ENCODE results near the gene FLT1. TPM values are rescaled to one million over a fixed set of nuclear protein-coding genes. Genes with fewer than 3 reads are reported as not detected.

FLT1 gene
- total RNA-seq, 2 experiments from 2014 or later = 1.6 to 2.5 TPM

GRCh38 chr13:28438598-28439334 is 56.2 kb downstream of the FLT1 start:
- Histone ChIP-seq H3K9me2 (ENCODE audit: insufficient read depth, low read length) (no peaks in the 10 kb centered on the region), H4K20me1 (ENCODE audit: insufficient read depth, low read length) (no peaks in the 10 kb centered on the region), H3K79me2 (ENCODE audit: insufficient read depth, low read depth, low read length) (no peaks in the 10 kb centered on the region), H3K9me3 (ENCODE audit: low read length) (no peaks in the 10 kb centered on the region), H3K36me3 (ENCODE audit: insufficient read depth, low read length) (no peaks in the 10 kb centered on the region), H2AFZ (ENCODE audit: low read length) (no peak overlapping the region), H3K4me3 (ENCODE audit: low read depth, low read length, poor library complexity, severe bottlenecking) (no peak overlapping the region), H3K4me2 (ENCODE audit: low read length) (no peak overlapping the region), H3K27ac (ENCODE audit: low read depth, low read length, poor library complexity, severe bottlenecking) (no peak overlapping the region), H3K4me1 (ENCODE audit: insufficient read depth, low read length, poor library complexity, severe bottlenecking) (no peaks in the 10 kb centered on the region)
- no peak for TF ChIP-seq CTCF (conservative IDR thresholded peaks at IDR 0.05; ENCODE audit: low read length)
- no peak for TF ChIP-seq EZH2phosphoT487 (IDR thresholded peaks at IDR 0.05; ENCODE audit: borderline replicate concordance, low read depth, low read length)
- no peak for DNase-seq (ENCODE audit: low spot score)
- POLR2A ChIA-PET = interaction anchor here (0.7 to 1.1 kb wide), 3 partner anchors 14 to 192 kb away, joined by 3 to 7 read pairs (median 5); no protein-coding TSS in a partner anchor
- no TSS peak for BruUV-seq (replicated peaks)
- CTCF ChIA-PET (ENCODE audit: unreplicated experiment) = no interaction called here
- intact Hi-C loops (cut with micrococcal nuclease; ENCODE audit: unreplicated experiment) = no loop called here

GRCh38 chr13:28438067-28438466 is 56.9 kb downstream of the FLT1 start:
- no peak overlapping the region for H3K4me2 ChIP-seq (ENCODE audit: low read length)
- ChIA-PET POLR2A (interaction anchor here (0.7 to 1.1 kb wide), 2 partner anchors 97 to 193 kb away, joined by 3 to 5 read pairs; no protein-coding TSS in a partner anchor), CTCF (ENCODE audit: unreplicated experiment) (no interaction called here)
- no peaks in the 10 kb centered on the region for H3K79me2 ChIP-seq (ENCODE audit: insufficient read depth, low read depth, low read length)
- no peak overlapping the region for H3K27ac ChIP-seq (ENCODE audit: low read depth, low read length, poor library complexity, severe bottlenecking)
- no peak overlapping the region for H3K4me3 ChIP-seq (ENCODE audit: low read depth, low read length, poor library complexity, severe bottlenecking)
- H3K36me3 ChIP-seq (ENCODE audit: insufficient read depth, low read length) = no peaks in the 10 kb centered on the region
- DNase-seq (ENCODE audit: low spot score) = no peak
- H4K20me1 ChIP-seq (ENCODE audit: insufficient read depth, low read length) = no peaks in the 10 kb centered on the region
- H2AFZ ChIP-seq (ENCODE audit: low read length) = no peak overlapping the region
- no peaks in the 10 kb centered on the region for H3K4me1 ChIP-seq (ENCODE audit: insufficient read depth, low read length, poor library complexity, severe bottlenecking)
- no peaks in the 10 kb centered on the region for H3K9me3 ChIP-seq (ENCODE audit: low read length)
- no TSS peak for BruUV-seq (replicated peaks)
- TF ChIP-seq CTCF (conservative IDR thresholded peaks at IDR 0.05; ENCODE audit: low read length) (no peak), EZH2phosphoT487 (IDR thresholded peaks at IDR 0.05; ENCODE audit: borderline replicate concordance, low read depth, low read length) (no peak)
- no peaks in the 10 kb centered on the region for H3K9me2 ChIP-seq (ENCODE audit: insufficient read depth, low read length)
- intact Hi-C loops (cut with micrococcal nuclease; ENCODE audit: unreplicated experiment) = no loop called here

- H3K36me3 ChIP-seq (ENCODE audit: insufficient read depth, low read length) = no peaks in the 10 kb centered on the region
- ChIA-PET POLR2A (no interaction called here), CTCF (ENCODE audit: unreplicated experiment) (no interaction called here)
- H3K79me2 ChIP-seq (ENCODE audit: insufficient read depth, low read depth, low read length) = no peaks in the 10 kb centered on the region
- H3K4me2 ChIP-seq (ENCODE audit: low read length) = no peak overlapping the region
- H4K20me1 ChIP-seq (ENCODE audit: insufficient read depth, low read length) = no peaks in the 10 kb centered on the region
- H2AFZ ChIP-seq (ENCODE audit: low read length) = no peak overlapping the region
- intact Hi-C loops (cut with micrococcal nuclease; ENCODE audit: unreplicated experiment) = no loop called here
- TF ChIP-seq CTCF (conservative IDR thresholded peaks at IDR 0.05; ENCODE audit: low read length) (no peak), EZH2phosphoT487 (IDR thresholded peaks at IDR 0.05; ENCODE audit: borderline replicate concordance, low read depth, low read length) (no peak)
- no peaks in the 10 kb centered on the region for H3K9me3 ChIP-seq (ENCODE audit: low read length)
- no peak for DNase-seq (ENCODE audit: low spot score)
- no TSS peak for BruUV-seq (replicated peaks)
- peaks cover 10% of the 10 kb centered on the region for H3K4me1 ChIP-seq (ENCODE audit: insufficient read depth, low read length, poor library complexity, severe bottlenecking)
- no peak overlapping the region for H3K4me3 ChIP-seq (ENCODE audit: low read depth, low read length, poor library complexity, severe bottlenecking)
- H3K27ac ChIP-seq (ENCODE audit: low read depth, low read length, poor library complexity, severe bottlenecking) = no peak overlapping the region
- no peaks in the 10 kb centered on the region for H3K9me2 ChIP-seq (ENCODE audit: insufficient read depth, low read length)
Measured at GRCh38 chr13:28435917-28436316, 59.0 kb downstream of the FLT1 start.

Data from OCI-LY7 (cell line).